PC-3 (cell line): ENCODE measurements around the gene GSTT2B. TPM values are rescaled to one million over a fixed set of nuclear protein-coding genes. Genes with fewer than 3 reads are reported as not detected.
"Not testable (repeated sequence)": the region's sequence is repeated elsewhere in the genome, so short reads cannot be mapped to it uniquely, and the experiment has no call there.

Experiments used
- ATAC-seq: fragments of 200-7000 bp; cut with Tn5 transposase; 2 replicates; pipeline ENCODE4 v1.9.1; 2020; ENCODE audit warnings: mild to moderate bottlenecking, moderate library complexity
- BruUV-seq: library from RNA; stranded (reverse); fragments of 400-500 nt; replicated peaks from 2 replicates; lab custom pipeline; 2021; lab: Mats Ljungman, UMichigan
- CTCF ChIA-PET: fragments of 300-600 bp; sonication (Branson Sonifier 250); formaldehyde crosslinking; loops from one replicate; lab custom pipeline; 2022; ENCODE audit warnings: antibody characterized with exemption; lab: Charles Lee
- POLR2A ChIA-PET: fragments of 300-600 bp; sonication (Branson Sonifier 250); formaldehyde crosslinking; loops from one replicate; lab custom pipeline; 2022; ENCODE audit warnings: antibody characterized with exemption; ENCODE audit not compliant: unreplicated experiment; lab: Charles Lee
- DNase-seq: peaks from one replicate; pipeline ENCODE4 v3.0.0-alpha.2; 2015
- H2AFZ ChIP-seq: fragments of 300-600 bp; sonication (generic); 2 replicates; pipeline ENCODE4 v1.6.0; 2016; ENCODE audit warnings: antibody characterized with exemption, low read length
- H3F3A ChIP-seq: fragments of 300-600 bp; sonication (generic); one replicate; pipeline ENCODE4 v1.6.0; 2017; ENCODE audit warnings: antibody characterized with exemption, low read length, control low read depth, mild to moderate bottlenecking; ENCODE audit not compliant: unreplicated experiment
- H3K27ac ChIP-seq: fragments of 300-600 bp; sonication (generic); 2 replicates; pipeline ENCODE4 v1.5.1; 2016; ENCODE audit warnings: mild to moderate bottlenecking, low read length
- H3K27me3 ChIP-seq: fragments of 300-600 bp; sonication (generic); 2 replicates; pipeline ENCODE4 v1.6.1; 2016; ENCODE audit warnings: low read length, mixed read lengths
- H3K36me3 ChIP-seq: fragments of 300-600 bp; sonication (generic); 2 replicates; pipeline ENCODE4 v1.6.1; 2016; ENCODE audit warnings: low read depth, mixed run types, low read length, mixed read lengths
- H3K4me1 ChIP-seq: fragments of 300-600 bp; sonication (generic); 2 replicates; pipeline ENCODE4 v1.5.1; 2016; ENCODE audit warnings: low read length; ENCODE audit not compliant: insufficient read depth
- H3K4me2 ChIP-seq: fragments of 300-600 bp; sonication (generic); 2 replicates; pipeline ENCODE4 v1.6.0; 2016; ENCODE audit warnings: low read length
- H3K4me3 ChIP-seq: fragments of 300-600 bp; sonication (generic); 2 replicates; pipeline ENCODE4 v1.5.1; 2016; ENCODE audit warnings: mild to moderate bottlenecking, low read length, mixed read lengths
- H3K79me2 ChIP-seq: fragments of 300-600 bp; sonication (generic); 2 replicates; pipeline ENCODE4 v1.6.1; 2017; ENCODE audit warnings: low read length, mixed read lengths
- H3K9ac ChIP-seq: fragments of 300-600 bp; sonication (generic); 2 replicates; pipeline ENCODE4 v1.6.0; 2016; ENCODE audit warnings: mild to moderate bottlenecking, low read length
- H3K9me2 ChIP-seq: fragments of 300-600 bp; sonication (generic); replicated peaks from 2 replicates; pipeline ENCODE4 v1.6.1; 2016; ENCODE audit warnings: mixed run types, low read length, mixed read lengths
- H3K9me3 ChIP-seq: fragments of 300-600 bp; sonication (generic); 2 replicates; pipeline ENCODE4 v1.6.1; 2016; ENCODE audit warnings: low read length, mixed read lengths
- H4K20me1 ChIP-seq: fragments of 300-600 bp; sonication (generic); 2 replicates; pipeline ENCODE4 v1.6.1; 2016; ENCODE audit warnings: low read length, mixed read lengths
- CTCF ChIP-seq: fragments of 300-600 bp; sonication (generic); conservative IDR thresholded peaks from 2 replicates; pipeline ENCODE4 v1.5.1; 2017; ENCODE audit warnings: antibody characterized with exemption, low read depth, mild to moderate bottlenecking, low read length
- EZH2 ChIP-seq: fragments of 300-600 bp; sonication (generic); IDR thresholded peaks from one replicate; pipeline ENCODE4 v1.6.1; 2017; ENCODE audit warnings: antibody characterized with exemption, mild to moderate bottlenecking, low read length; ENCODE audit not compliant: unreplicated experiment
- EZH2phosphoT487 ChIP-seq: fragments of 300-600 bp; sonication (generic); IDR thresholded peaks from 2 replicates; pipeline ENCODE4 v1.6.1; 2018; ENCODE audit warnings: mild to moderate bottlenecking, antibody characterized with exemption, low read length, borderline replicate concordance
- intact Hi-C: fragments of 100-400 bp; cut with micrococcal nuclease; formaldehyde crosslinking; loops from 2 replicates; pipeline ENCODE4 v1.9.0; 2023
- total RNA-seq: library from RNA; depleted of rRNA; stranded (reverse); fragments of >200 nt; gene quantifications from 2 replicates; pipeline ENCODE4 v1.2.3, GENCODE V29; 2014

GSTT2B gene
- total RNA-seq, 1 experiment from 2014 or later, result 3.2 TPM

- Histone ChIP-seq H4K20me1 (no peaks in the 10 kb centered on the region), H3K27ac (no peak overlapping the region), H3K79me2 (no peaks in the 10 kb centered on the region), H3K9me3 (no peaks in the 10 kb centered on the region), H3K4me3 (no peak overlapping the region), H2AFZ (no peak overlapping the region), H3K4me1 (no peaks in the 10 kb centered on the region), H3K4me2 (no peak overlapping the region), H3K27me3 (no peaks in the 10 kb centered on the region), H3K36me3 (no peaks in the 10 kb centered on the region), H3K9me2 (no peaks in the 10 kb centered on the region), H3K9ac (no peak overlapping the region), H3F3A (no peaks in the 10 kb centered on the region)
- CTCF ChIA-PET, result no interaction called here
- no TSS peak for BruUV-seq
- POLR2A ChIA-PET, result no interaction called here
- intact Hi-C loops, result no loop called here
- DNase-seq, result no peak
- ATAC-seq, result no peak
- TF ChIP-seq EZH2, result no peak
- no peak for TF ChIP-seq CTCF
- TF ChIP-seq EZH2phosphoT487, result no peak
Observed at GRCh38 chr22:24001314-24001713, 40.3 kb upstream of the GSTT2B start.

DNA sequence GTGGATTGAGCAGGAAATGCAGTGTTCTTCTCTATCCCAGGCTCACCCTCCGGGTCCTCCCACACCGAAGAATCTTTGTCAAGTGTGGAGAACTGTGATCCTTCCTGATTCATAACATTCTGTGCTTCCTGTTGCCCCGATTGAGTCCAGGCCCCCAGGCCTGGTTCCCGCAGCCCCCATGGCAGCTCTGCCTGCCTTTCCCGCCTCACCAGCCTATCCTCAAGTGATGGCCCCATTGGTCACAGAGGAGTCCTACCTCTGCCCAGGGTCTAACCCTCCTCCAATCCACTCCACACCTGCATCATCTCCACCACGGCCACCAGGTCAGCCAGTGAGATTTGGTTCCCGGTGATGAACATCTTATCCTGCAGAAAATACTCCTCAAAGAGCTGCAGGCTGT lies 38.8 kb upstream of the GSTT2B start:
- H3K36me3 ChIP-seq, H3K9me3 ChIP-seq, BruUV-seq, H3K9me2 ChIP-seq, H3K4me3 ChIP-seq, H3K4me2 ChIP-seq, ATAC-seq, H2AFZ ChIP-seq, H3K9ac ChIP-seq, POLR2A ChIA-PET, H3K4me1 ChIP-seq, H4K20me1 ChIP-seq, DNase-seq, H3K79me2 ChIP-seq, CTCF ChIA-PET, H3K27me3 ChIP-seq, H3F3A ChIP-seq, intact Hi-C loops, H3K27ac ChIP-seq: not testable (repeated sequence)

DNA sequence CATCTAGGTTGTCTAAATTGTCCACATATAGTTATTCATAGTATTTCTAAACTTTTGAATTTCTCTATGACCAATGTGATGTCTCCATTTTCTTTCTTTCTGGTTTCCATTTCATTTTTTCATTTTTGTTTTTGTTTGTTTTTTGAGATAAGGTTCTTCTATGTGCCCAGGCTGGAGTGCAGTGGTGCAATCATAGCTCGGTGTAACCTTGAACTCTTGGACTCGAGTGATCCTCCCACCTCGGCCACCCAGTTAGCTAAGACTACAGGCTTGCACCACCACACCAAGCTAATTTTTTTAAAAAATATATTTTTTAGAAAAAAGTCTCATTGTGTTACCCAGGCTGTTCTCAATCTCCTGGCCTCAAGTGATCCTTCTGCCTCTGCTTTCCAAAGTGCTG lies 36.1 kb upstream of the GSTT2B start:
- intact Hi-C loops, result no loop called here
- no TSS peak for BruUV-seq
- no peaks in the 10 kb centered on the region for H4K20me1 ChIP-seq
- H3K27ac ChIP-seq, result no peak overlapping the region
- H3F3A ChIP-seq, result no peaks in the 10 kb centered on the region
- ChIA-PET CTCF (no interaction called here), POLR2A (no interaction called here)
- TF ChIP-seq EZH2 (no peak), EZH2phosphoT487 (no peak), CTCF (no peak)
- H3K79me2 ChIP-seq, result no peaks in the 10 kb centered on the region
- H3K4me2 ChIP-seq, result no peak overlapping the region
- no peak overlapping the region for H3K4me3 ChIP-seq
- no peaks in the 10 kb centered on the region for H3K27me3 ChIP-seq
- H3K9me3 ChIP-seq, result no peaks in the 10 kb centered on the region
- no peaks in the 10 kb centered on the region for H3K9me2 ChIP-seq
- DNase-seq (no peak), ATAC-seq (no peak)
- H3K9ac ChIP-seq, result no peak overlapping the region
- no peak overlapping the region for H2AFZ ChIP-seq
- no peaks in the 10 kb centered on the region for H3K36me3 ChIP-seq
- H3K4me1 ChIP-seq, result no peaks in the 10 kb centered on the region

- CTCF ChIA-PET, H4K20me1 ChIP-seq, H3K9me3 ChIP-seq, POLR2A ChIA-PET, intact Hi-C loops, H2AFZ ChIP-seq, DNase-seq, H3K9me2 ChIP-seq, H3K79me2 ChIP-seq, H3F3A ChIP-seq, H3K4me1 ChIP-seq, H3K27me3 ChIP-seq, H3K4me2 ChIP-seq, ATAC-seq, BruUV-seq, H3K9ac ChIP-seq, H3K4me3 ChIP-seq, H3K36me3 ChIP-seq, H3K27ac ChIP-seq: not testable (repeated sequence)
Observed at GRCh38 chr22:23993581-23994177, 32.7 kb upstream of the GSTT2B start.

DNA sequence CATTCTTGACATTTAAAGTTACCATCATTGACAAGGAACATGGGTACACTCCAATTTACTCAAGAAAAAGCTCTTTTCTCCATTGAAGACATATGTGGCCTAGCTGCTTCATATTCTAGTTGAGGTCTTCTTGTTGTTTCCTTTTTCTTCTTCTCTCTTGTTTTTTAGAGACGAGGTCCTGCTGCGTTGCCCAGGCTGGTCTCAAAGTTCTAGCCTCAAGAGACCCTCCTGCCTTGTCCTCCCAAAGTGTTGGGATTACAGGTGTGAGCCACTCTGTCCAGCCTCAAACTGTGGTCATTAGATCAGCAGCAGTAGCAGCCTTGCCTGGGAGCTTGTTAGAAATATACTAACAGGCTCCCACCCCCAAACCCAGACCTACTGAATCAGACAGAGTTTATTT lies 32.1 kb upstream of the GSTT2B start:
- intact Hi-C loops, H3K9me2 ChIP-seq: not testable (repeated sequence)

More for the DNA sequence above, 32.1 kb upstream of the GSTT2B start:
- H3K9ac ChIP-seq, H3K36me3 ChIP-seq, DNase-seq, BruUV-seq, CTCF ChIA-PET, H3F3A ChIP-seq, H3K4me2 ChIP-seq, H3K4me1 ChIP-seq, H3K4me3 ChIP-seq, H3K27ac ChIP-seq, POLR2A ChIA-PET, H3K9me3 ChIP-seq, H3K27me3 ChIP-seq, ATAC-seq, H3K79me2 ChIP-seq, H2AFZ ChIP-seq, H4K20me1 ChIP-seq: not testable (repeated sequence)
